WTC11 (cell line): Measurements from ENCODE around the gene OR2AT4. TPM values are rescaled to one million over a fixed set of nuclear protein-coding genes. Genes with fewer than 3 reads are reported as not detected.
"Not testable (repeated sequence)": the region's sequence is repeated elsewhere in the genome, so short reads cannot be mapped to it uniquely, and the experiment has no call there.

ENCODE experiments used
- ATAC-seq: fragments of 200-7000 bp; cut with Tn5 transposase; 2 replicates; pipeline ENCODE4 v1.10.0; 2021; ENCODE audit warnings: mild to moderate bottlenecking, moderate library complexity
- CTCF ChIA-PET: fragments of 300-600 bp; sonication (Branson Sonifier 250); formaldehyde crosslinking; loops from one replicate; lab custom pipeline; 2021; ENCODE audit warnings: antibody characterized with exemption; lab: Charles Lee
- POLR2A ChIA-PET: fragments of 350-600 bp; sonication (Branson Sonifier 250); formaldehyde crosslinking; loops from one replicate; lab custom pipeline; 2021; ENCODE audit warnings: antibody characterized with exemption; lab: Charles Lee
- DNase-seq: peaks from one replicate; pipeline ENCODE4 v3.0.0; 2021; ENCODE audit warnings: low spot score
- H3K27ac Mint-ChIP-seq: 2 replicates; pipeline ENCODE4 v1.8.0; 2021; ENCODE audit warnings: mixed read lengths
- H3K27me3 Mint-ChIP-seq: 2 replicates; pipeline ENCODE4 v1.8.0; 2021; ENCODE audit warnings: low read depth, mild to moderate bottlenecking, moderate library complexity, mixed read lengths
- H3K36me3 Mint-ChIP-seq: 2 replicates; pipeline ENCODE4 v1.8.0; 2021; ENCODE audit warnings: mixed read lengths
- H3K4me1 Mint-ChIP-seq: 2 replicates; pipeline ENCODE4 v1.8.0; 2022; ENCODE audit warnings: mixed read lengths
- H3K4me3 Mint-ChIP-seq: 2 replicates; pipeline ENCODE4 v1.8.0; 2021; ENCODE audit warnings: mild to moderate bottlenecking, moderate library complexity, mixed read lengths
- H3K9me3 Mint-ChIP-seq: 2 replicates; pipeline ENCODE4 v1.8.0; 2021; ENCODE audit warnings: mixed read lengths
- ATF1 ChIP-seq: sonication (generic); formaldehyde crosslinking; IDR thresholded peaks from 2 replicates; pipeline ENCODE4 v1.8.1; 2023; ENCODE audit warnings: mild to moderate bottlenecking, moderate library complexity, missing genetic modification reagents
- CBFB ChIP-seq: sonication (generic); formaldehyde crosslinking; IDR thresholded peaks from 2 replicates; pipeline ENCODE4 v1.8.1; 2022; ENCODE audit warnings: mild to moderate bottlenecking, low read depth, missing genetic modification reagents
- CREM ChIP-seq: sonication (generic); formaldehyde crosslinking; IDR thresholded peaks from 2 replicates; pipeline ENCODE4 v1.8.1; 2022; ENCODE audit warnings: mild to moderate bottlenecking, missing genetic modification reagents, moderate library complexity
- ELF4 ChIP-seq: sonication (generic); formaldehyde crosslinking; IDR thresholded peaks from 2 replicates; pipeline ENCODE4 v1.8.1; 2022; ENCODE audit warnings: low read depth, mild to moderate bottlenecking, moderate library complexity, missing genetic modification reagents
- ERG ChIP-seq: fragments of 250-450 bp; sonication (Bioruptor Pico); IDR thresholded peaks from 2 replicates; pipeline ENCODE4 v1.8.0; 2021; ENCODE audit warnings: mild to moderate bottlenecking
- FOXJ3 ChIP-seq: sonication (generic); formaldehyde crosslinking; IDR thresholded peaks from 2 replicates; pipeline ENCODE4 v1.9.0; 2021; ENCODE audit warnings: missing genetic modification reagents, mild to moderate bottlenecking, borderline replicate concordance
- HMGXB4 ChIP-seq: sonication (generic); formaldehyde crosslinking; IDR thresholded peaks from 2 replicates; pipeline ENCODE4 v1.8.1; 2023; ENCODE audit warnings: mild to moderate bottlenecking, moderate library complexity, missing genetic modification reagents
- MLX ChIP-seq: sonication (generic); formaldehyde crosslinking; IDR thresholded peaks from 2 replicates; pipeline ENCODE4 v1.8.1; 2023; ENCODE audit warnings: mild to moderate bottlenecking, missing genetic modification reagents, moderate library complexity
- MYBL2 ChIP-seq: sonication (generic); formaldehyde crosslinking; IDR thresholded peaks from 2 replicates; pipeline ENCODE4 v1.8.1; 2023; ENCODE audit warnings: mild to moderate bottlenecking, moderate library complexity, missing genetic modification reagents
- NFATC4 ChIP-seq: fragments of 250-450 bp; sonication (Bioruptor Pico); IDR thresholded peaks from 2 replicates; pipeline ENCODE4 v1.9.0; 2021; ENCODE audit warnings: mild to moderate bottlenecking
- NFE2L1 ChIP-seq: sonication (generic); formaldehyde crosslinking; IDR thresholded peaks from 2 replicates; pipeline ENCODE4 v1.8.1; 2023; ENCODE audit warnings: missing genetic modification reagents
- NFYB ChIP-seq: sonication (generic); formaldehyde crosslinking; conservative IDR thresholded peaks from 2 replicates; pipeline ENCODE4 v1.8.0; 2022; ENCODE audit warnings: low read depth, missing genetic modification reagents
- NR1H2 ChIP-seq: sonication (generic); formaldehyde crosslinking; IDR thresholded peaks from 2 replicates; pipeline ENCODE4 v1.9.0; 2021; ENCODE audit warnings: mild to moderate bottlenecking, moderate library complexity, missing genetic modification reagents
- PREB ChIP-seq: sonication (generic); formaldehyde crosslinking; IDR thresholded peaks from 2 replicates; pipeline ENCODE4 v1.8.1; 2022; ENCODE audit warnings: mild to moderate bottlenecking, missing genetic modification reagents, moderate library complexity, borderline replicate concordance
- RELA ChIP-seq: sonication (generic); formaldehyde crosslinking; IDR thresholded peaks from 2 replicates; pipeline ENCODE4 v1.8.1; 2022; ENCODE audit warnings: missing genetic modification reagents, mild to moderate bottlenecking, borderline replicate concordance
- SOX15 ChIP-seq: fragments of 250-450 bp; sonication (Bioruptor Pico); IDR thresholded peaks from 2 replicates; pipeline ENCODE4 v1.9.0; 2021; ENCODE audit warnings: mild to moderate bottlenecking
- STAT6 ChIP-seq: sonication (generic); formaldehyde crosslinking; conservative IDR thresholded peaks from 2 replicates; pipeline ENCODE4 v1.8.1; 2023; ENCODE audit warnings: mild to moderate bottlenecking, low read depth, missing genetic modification reagents, moderate library complexity
- ZNF263 ChIP-seq: sonication (generic); formaldehyde crosslinking; IDR thresholded peaks from 2 replicates; pipeline ENCODE4 v1.8.1; 2022; ENCODE audit warnings: low read depth, mild to moderate bottlenecking, moderate library complexity, missing genetic modification reagents
- ZNF281 ChIP-seq: sonication (generic); formaldehyde crosslinking; IDR thresholded peaks from 2 replicates; pipeline ENCODE4 v1.8.0; 2023; ENCODE audit warnings: mild to moderate bottlenecking, missing genetic modification reagents
- total RNA-seq: library from RNA; stranded (reverse); gene quantifications from 3 replicates; pipeline ENCODE4 v1.2.3, GENCODE V29; 2021

The OR2AT4 gene
- total RNA-seq, 1 experiment from 2014 or later, result not detected

GRCh38 chr11:75052457-75052856 is 44.2 kb downstream of the OR2AT4 start (continued):
- no peak for TF ChIP-seq HMGXB4
- TF ChIP-seq RELA (CRISPR knock-in tag), result no peak
- no peak for TF ChIP-seq ERG

GRCh38 chr11:75051043-75051442 is 45.6 kb downstream of the OR2AT4 start:
- ChIA-PET POLR2A (no interaction called here), CTCF (interaction anchor here (0.5 kb wide), 1 partner anchor 150 kb away, joined by 3 read pairs; no protein-coding TSS in a partner anchor)

GRCh38 chr11:75050516-75050915 is 46.2 kb downstream of the OR2AT4 start:
- Mint-ChIP-seq H3K27ac (no peak overlapping the region), H3K9me3 (peaks cover 17% of the 10 kb centered on the region), H3K4me3 (no peak overlapping the region), H3K4me1 (peaks cover 9% of the 10 kb centered on the region), H3K36me3 (peaks cover 6% of the 10 kb centered on the region; the same call in 1 of the 2 replicates), H3K27me3 (peaks cover 4% of the 10 kb centered on the region; the same call in 1 of the 2 replicates)
- ChIA-PET POLR2A (no interaction called here), CTCF (interaction anchor here (1.3 kb wide), 1 partner anchor 27 kb away, joined by 4 read pairs; no protein-coding TSS in a partner anchor)
- DNase-seq, result no peak
- no peak for ATAC-seq
- TF ChIP-seq ELF4 (CRISPR knock-in tag), result no peak
- TF ChIP-seq ATF1 (CRISPR knock-in tag), result no peak
- TF ChIP-seq PREB (CRISPR knock-in tag), result no peak
- no peak for TF ChIP-seq SOX15 (CRISPR knock-in tag)
- TF ChIP-seq NFATC4 (CRISPR knock-in tag), result no peak
- TF ChIP-seq FOXJ3, result no peak
- no peak for TF ChIP-seq MYBL2
- no peak for TF ChIP-seq CBFB (CRISPR knock-in tag)
- TF ChIP-seq STAT6 (CRISPR knock-in tag), result no peak
- no peak for TF ChIP-seq NR1H2
- no peak for TF ChIP-seq CREM (CRISPR knock-in tag)

More at GRCh38 chr11:75051043-75051442, 45.6 kb downstream of the OR2AT4 start:
- TF ChIP-seq NFYB (CRISPR knock-in tag), result no peak
- TF ChIP-seq ZNF263 (CRISPR knock-in tag), result no peak
- TF ChIP-seq ZNF281 (CRISPR knock-in tag), result no peak
- TF ChIP-seq MLX (CRISPR knock-in tag), result no peak
- TF ChIP-seq NFE2L1 (CRISPR knock-in tag), result no peak
- H3K9me3 Mint-ChIP-seq, result peaks cover 17% of the 10 kb centered on the region
- no peak overlapping the region for H3K27ac Mint-ChIP-seq
- ATAC-seq, result no peak
- H3K36me3 Mint-ChIP-seq, result peaks cover 6% of the 10 kb centered on the region; the same call in 1 of the 2 replicates
- peaks cover 9% of the 10 kb centered on the region for H3K4me1 Mint-ChIP-seq
- DNase-seq, result no peak
- H3K4me3 Mint-ChIP-seq, result no peak overlapping the region
- H3K27me3 Mint-ChIP-seq, result peaks cover 4% of the 10 kb centered on the region; the same call in 1 of the 2 replicates

GRCh38 chr11:75049501-75050266 is 47.0 kb downstream of the OR2AT4 start:
- CTCF ChIA-PET, result interaction anchor here (1.3 to 2.7 kb wide), 3 partner anchors 13 to 191 kb away, joined by 3 to 6 read pairs (median 4); partner anchors contain the start of gene TPBGL
- not testable (repeated sequence) for ATAC-seq

More at GRCh38 chr11:75049501-75050266, 47.0 kb downstream of the OR2AT4 start:
- H3K36me3 Mint-ChIP-seq, DNase-seq, H3K27ac Mint-ChIP-seq, H3K4me1 Mint-ChIP-seq, POLR2A ChIA-PET, H3K27me3 Mint-ChIP-seq, H3K4me3 Mint-ChIP-seq: not testable (repeated sequence)
- peaks cover 17% of the 10 kb centered on the region for H3K9me3 Mint-ChIP-seq
